Stimulated activated CD8-positive, alpha-beta memory T cell treated with anti-CD3 and anti-CD28 coated beads, Interleukin-15, amount 100 ng/mL, for 48 hours (primary cell): ENCODE data around the gene MAEA.
"Not testable (repeated sequence)": the region's sequence is repeated elsewhere in the genome, so short reads cannot be mapped to it uniquely, and the experiment has no call there.

Experiments used
- DNase-seq, 2 donors: peaks; one replicate each; pipeline ENCODE4 v3.0.0-alpha.2; 2020; ENCODE audit warnings: low read depth in 2 of 2

MAEA gene

GRCh38 chr4:1366371-1367229 is 76.9 kb downstream of the MAEA start:
- no peak for DNase-seq

DNA sequence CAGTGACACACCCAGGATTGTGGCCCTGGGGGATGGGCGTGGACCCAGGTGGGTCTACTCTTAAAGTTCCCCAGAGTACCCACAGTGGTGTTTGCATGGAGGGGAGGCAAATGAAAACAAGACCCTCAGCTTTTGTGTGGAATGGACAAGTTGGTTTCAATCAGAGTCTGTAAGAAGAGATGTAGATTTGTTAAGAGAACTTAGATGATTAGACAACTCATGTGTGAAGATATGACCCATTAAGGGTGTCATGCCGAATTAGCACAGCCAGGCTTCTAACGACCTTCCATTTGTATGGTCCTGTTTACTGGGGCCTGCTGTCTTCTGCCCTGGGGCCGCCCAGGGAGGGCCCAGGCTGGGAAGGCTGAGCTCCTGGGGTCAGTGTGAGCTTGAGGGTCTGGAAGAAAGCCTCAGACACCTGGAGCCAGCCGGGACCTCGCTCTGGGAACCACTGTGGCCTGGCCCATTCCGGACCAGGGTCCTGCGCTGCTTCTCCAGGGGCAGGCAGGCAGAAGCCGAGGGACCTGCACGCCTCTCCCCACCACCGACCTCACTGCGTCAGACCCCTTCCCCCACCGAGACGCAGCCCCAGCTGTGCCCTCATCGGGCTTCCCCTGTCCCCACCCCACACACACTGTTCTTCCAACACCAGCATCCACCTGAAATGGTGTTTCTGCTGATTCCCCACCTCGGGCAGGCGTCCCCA is 77.7 kb downstream of the MAEA start:
- DNase-seq: no peak

GRCh38 chr4:1367936-1368289 is 78.2 kb downstream of the MAEA start:
- no peak for DNase-seq

DNA sequence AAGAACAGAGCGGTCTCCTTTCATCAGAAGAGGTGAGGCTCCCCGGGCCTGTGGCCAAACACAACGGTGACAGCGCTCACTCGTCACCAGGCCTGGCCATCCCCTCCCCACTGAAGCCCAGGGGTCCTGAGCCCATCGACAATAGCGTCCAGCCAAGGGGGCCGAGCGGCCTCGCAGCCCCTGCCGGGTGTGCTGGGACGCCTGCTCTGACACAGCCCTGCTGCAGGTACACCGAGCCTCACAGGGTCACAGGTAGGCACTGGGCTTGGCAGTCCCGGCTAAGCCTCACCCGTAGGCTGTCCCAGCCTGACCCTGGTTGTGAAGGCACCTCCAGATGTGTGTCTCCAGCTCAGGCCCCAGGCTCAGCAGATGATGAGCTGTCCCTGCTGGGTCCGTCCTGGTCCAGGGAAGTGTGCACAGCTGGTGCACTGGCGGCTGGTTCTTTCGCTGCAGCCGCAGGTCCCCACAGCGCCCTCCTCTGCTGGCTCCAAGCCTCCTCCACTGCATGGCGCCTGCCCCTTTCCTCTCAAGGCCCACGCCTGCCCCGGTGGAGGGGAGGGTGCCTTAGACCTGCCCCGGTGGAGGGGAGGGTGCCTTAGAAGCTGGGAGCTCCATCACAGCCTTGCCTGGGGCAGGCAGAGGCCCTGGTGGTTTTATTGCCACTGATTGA is 78.9 kb downstream of the MAEA start:
- DNase-seq: no peak

DNA sequence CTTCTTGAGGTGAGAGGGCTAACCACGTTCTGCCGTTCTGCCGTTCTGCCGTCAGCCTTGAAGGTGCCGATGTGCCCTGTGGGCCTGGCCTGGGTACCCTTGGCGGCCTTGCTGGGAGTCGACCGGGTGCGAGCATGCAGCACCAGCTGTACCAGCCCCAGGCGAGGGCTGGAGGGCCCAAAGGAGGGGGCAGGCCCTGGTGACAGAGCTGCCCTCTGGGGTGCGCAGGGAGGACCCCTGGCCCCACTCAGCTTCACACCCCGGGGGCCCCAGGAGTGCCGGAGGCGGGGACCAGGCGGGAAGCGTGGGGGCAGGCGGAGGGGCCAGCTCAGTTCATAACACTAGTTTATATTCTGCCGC is 79.4 kb downstream of the MAEA start:
- DNase-seq: no peak

DNA sequence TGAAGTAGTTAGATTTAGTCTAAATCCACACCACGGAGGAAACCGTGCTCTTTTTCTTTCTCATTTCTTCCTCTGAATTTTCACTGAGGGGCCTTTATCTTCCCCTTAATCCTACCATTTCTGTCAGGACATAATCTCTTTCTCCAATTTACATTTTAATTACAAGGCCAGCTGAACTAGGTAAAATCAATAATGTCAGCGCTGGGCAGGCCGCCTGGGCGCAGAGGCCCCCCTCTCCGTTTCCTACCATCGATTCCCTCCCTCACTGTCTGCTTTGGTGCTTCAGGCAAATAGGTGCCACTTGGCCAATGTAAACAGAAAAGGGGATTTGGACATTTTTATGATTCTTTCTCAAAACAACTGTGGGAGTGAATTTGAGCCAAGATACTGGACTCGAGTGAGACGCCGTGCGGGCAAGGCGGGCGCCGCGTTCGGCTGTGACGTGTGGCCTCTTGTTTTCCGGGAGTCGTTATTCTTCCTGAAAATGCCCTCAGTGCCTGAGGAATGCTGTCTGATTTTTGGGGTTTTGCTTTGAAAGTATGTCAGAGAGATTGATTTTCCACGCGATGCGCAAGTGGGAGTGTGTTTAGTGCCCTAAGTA is 79.9 kb downstream of the MAEA start:
- DNase-seq: no peak

DNA sequence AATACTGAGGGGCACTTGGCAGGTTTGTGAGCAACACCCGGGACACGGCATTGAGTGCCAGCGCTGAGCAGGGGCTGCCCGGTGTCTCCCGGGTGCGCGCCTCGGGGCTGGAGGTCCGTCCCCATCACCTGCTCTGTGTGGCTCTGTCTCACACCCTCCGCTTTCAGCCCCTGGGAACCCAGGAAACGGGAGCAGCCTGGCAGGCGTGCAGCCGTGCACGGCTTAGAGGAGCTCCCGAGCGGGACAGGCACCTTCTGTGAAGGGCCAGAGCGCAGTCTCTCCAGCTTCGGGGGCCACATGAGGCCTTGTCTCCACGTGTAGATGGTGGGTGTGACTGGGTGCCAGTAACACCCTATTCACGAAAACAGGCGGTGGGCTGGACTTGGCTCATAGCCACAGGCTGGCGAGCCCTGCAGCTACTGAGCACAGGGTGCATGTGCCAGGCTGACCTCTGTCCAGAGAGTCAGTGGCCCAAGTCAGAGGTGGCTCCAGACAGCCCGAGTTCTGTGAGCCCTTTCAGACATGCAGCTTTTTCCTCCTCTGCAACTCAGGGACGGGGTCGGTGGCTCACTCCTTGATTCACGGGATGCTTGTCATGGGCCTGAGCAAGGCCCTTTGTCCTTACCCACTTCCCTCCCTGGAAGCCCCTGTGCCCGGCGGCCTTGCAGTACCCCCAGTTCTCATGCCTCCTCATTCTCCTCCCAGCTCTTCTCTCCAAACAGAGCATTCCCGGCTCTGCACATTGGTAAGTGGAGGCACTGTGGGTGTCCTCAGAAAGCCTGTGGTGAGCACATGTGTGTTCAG is 80.8 kb downstream of the MAEA start:
- DNase-seq: no peak

DNA sequence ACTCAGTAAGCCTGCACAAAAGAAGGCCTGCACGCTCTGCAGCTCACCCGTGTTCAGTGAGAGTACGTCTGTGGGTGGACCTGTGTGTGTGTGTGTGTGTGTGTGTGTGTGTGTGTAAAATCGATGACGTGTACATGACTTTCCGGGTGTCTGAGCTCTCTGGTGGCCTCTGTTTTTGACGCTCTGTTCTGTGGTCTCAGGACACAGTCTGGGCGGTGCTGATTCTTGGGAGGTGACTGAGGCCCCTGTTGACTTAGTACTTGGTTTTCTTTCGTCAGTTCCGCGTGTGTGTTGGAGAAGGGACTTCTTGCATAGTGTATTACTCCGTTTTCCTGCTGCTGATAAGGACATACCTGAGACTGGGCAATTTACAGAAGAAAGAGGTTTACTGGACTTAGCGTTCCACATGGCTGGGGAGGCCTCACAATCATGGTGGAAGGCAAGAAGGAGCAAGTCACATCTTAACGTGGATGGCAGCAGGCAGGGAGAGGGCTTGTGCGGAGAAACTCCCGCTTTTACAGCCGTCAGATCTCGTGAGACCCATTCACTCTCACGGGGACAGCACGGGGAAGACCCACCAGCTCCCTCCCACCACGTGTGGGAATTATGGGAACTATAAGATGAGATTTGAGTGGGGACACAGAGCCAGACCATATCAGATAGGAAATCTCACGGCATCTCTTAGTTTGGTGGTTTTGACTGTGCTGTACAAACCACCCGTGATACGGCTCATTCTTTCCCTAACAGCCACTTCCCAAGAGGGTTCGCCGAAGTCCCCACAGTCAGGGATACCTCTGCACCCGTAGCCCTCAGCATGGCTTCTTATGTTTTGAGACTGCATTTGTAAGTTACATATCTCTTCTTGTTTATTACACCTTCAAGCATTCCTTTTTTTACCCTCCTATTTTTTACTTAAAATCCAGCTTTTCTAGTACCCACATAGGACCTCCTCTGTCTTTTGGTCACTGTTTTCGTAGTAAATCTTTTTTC is 81.8 kb downstream of the MAEA start:
- DNase-seq: no peak

DNA sequence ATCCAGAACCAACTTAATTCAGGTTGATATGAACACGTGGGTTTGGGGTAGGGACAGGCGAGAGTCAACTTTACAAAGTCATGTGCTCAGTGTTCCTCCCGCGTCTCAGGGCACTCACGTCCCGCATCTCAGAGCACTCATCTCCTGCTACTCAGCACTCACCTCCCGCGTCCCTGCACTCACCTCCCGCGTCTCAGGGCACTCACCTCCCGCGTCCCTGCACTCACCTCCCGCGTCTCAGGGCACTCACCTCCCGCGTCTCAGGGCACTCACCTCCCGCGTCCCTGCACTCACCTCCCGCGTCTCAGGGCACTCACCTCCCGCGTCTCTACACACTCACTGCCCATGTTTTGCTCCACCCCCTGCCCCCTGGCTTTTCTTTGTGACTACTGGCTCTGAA is 82.9 kb downstream of the MAEA start:
- DNase-seq: not testable (repeated sequence)

DNA sequence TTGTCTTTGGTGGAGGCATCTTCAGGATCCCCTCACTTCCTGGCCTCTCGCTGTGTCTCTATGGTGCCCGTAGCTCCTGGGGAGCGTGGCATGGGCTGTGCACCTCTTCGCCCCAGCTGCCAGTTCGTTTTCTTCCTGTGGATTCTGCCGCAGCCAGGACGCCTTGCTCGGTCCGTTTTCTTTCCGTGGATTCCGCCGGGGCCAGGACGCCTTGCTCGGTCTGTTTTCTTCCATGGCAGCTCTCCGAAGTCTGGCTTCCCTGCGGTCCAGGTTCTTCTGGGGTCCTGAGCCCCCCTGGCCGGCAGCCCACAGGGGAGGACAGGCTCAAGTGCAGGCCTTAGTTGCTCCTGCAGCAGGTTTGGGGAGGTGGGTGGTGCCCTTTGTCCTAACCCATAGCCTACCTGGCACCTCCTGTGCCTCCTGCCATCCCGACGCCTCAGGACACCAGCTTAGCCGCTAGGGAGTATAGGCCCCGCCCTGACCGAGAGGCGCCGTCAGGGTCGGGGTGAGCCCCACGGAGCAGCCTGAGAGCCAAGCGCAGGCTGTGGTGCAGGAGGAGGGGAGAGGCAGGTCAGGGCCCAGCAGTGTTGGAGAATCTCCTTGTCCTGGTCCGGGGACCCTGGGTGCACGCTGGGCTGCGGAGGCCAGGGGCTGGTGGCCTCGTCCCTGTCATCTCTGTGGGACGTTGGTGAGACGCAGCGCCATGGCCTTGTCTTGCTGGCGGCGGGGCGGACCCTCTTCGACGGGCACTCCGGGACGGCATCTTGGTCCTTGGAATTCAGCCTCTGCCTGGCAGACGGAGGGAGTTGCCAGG is 84.4 kb downstream of the MAEA start:
- no peak for DNase-seq

DNA sequence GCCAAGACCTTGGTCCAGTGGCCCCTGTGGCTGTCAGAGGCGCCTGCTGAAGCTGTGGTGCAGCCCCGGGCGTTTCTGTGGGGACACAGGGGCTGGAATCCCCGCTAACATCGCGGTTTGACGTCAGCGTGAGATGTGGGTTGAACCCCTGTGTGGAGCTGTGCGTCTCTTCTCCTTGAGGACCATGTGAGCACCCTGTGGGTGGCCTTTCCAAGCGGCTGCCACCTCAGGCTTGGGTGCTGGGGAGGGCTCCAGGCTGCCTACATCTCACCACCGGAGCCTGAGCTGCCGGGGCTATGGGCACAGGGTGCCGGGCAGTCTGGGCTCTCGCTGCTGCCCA is 85.0 kb downstream of the MAEA start:
- DNase-seq: no peak

- no peak for DNase-seq
Observed at GRCh38 chr4:1375051-1375721, 85.5 kb downstream of the MAEA start.

GRCh38 chr4:1375761-1376322 is 86.2 kb downstream of the MAEA start:
- DNase-seq: no peak

DNA sequence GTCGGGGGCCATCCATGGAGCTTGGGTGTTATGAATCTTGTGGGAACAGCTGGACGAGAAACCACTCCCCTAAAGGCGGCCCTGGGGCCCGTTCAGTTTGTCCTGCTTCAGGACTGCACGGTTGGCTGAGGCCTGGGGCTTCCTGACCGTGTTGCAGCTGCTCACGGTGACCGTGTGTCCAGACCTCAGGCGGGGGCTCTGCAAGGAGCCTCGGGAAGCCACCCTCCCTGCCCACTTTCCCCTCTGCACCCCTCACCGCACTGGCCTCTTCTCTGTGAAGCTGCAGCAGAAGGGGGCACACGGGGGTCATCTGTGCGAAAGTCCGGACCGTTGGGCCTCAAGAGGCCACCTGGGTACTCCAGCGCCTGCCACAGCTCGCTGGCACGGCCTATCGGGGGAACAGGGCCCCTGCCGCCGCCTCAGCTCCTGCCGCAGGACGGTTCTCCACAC is 86.7 kb downstream of the MAEA start:
- DNase-seq: no peak

GRCh38 chr4:1376841-1377605 is 87.3 kb downstream of the MAEA start:
- no peak for DNase-seq

GRCh38 chr4:1377606-1378261 is 88.0 kb downstream of the MAEA start:
- DNase-seq: no peak

DNA sequence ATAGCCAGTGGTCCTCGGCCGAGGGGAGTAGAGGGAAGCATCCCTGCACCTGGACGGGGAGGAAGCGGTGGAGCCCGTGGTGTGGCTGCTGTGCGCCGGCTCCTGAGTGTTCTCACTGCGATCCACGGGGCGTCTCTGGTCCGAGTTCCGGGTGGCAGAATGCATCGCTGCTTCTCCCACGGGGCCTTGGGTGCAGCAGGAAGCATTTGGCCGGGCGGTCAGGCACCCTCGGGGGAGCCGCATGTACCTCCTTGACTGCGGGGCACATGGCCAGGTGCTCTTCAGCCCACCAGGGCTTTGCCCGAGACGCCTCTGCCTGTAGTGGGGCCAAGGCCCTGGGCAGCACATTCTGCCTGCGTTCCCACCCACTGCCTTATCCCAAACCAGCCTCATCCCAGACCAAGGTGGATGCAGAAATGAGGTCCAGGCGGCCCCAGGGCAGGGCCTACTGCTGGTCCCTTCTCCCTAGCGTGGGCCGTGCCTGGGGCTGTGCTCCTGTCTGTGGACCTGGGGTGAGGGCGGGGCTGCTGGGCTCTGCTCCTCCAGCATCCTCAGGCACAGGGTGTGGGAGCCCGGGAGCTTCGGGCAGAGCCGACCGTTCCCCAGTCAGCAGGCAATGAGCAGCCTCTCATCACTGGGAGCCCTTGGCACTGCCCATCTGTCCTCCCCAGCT is 89.0 kb downstream of the MAEA start:
- no peak for DNase-seq
